ENCODE data around the gene NEK11.

DNA sequence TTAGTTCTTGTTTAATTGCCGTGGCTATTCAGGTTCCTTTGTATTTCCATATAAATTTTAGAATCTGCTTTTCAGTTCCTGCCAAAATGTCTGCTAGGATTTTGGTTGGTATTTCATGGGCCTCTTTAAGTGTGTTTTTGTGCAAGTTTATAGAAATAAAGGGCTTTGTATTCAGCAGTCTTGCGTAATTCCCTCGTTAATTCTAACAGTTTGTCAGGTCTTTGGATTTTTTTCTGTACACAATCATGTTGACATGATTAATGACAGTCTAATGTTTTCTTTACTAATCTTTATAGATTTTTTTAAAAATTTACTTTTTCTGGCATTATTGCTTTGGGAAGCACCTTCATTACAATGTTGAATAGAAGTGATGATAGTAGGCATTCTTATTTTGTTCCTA lies 120.9 kb downstream of the NEK11 start:
- TF ChIP-seq, protein P1, sequence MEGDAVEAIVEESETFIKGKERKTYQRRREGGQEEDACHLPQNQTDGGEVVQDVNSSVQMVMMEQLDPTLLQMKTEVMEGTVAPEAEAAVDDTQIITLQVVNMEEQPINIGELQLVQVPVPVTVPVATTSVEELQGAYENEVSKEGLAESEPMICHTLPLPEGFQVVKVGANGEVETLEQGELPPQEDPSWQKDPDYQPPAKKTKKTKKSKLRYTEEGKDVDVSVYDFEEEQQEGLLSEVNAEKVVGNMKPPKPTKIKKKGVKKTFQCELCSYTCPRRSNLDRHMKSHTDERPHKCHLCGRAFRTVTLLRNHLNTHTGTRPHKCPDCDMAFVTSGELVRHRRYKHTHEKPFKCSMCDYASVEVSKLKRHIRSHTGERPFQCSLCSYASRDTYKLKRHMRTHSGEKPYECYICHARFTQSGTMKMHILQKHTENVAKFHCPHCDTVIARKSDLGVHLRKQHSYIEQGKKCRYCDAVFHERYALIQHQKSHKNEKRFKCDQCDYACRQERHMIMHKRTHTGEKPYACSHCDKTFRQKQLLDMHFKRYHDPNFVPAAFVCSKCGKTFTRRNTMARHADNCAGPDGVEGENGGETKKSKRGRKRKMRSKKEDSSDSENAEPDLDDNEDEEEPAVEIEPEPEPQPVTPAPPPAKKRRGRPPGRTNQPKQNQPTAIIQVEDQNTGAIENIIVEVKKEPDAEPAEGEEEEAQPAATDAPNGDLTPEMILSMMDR (IDR thresholded peaks at IDR 0.05) = no peak
- TF ChIP-seq POLR2A (IDR thresholded peaks at IDR 0.05) = no peak
